ENCODE data around the gene DENND4A. TPM values are rescaled to one million over a fixed set of nuclear protein-coding genes. Genes with fewer than 3 reads are reported as not detected.
"Not testable (repeated sequence)": the region's sequence is repeated elsewhere in the genome, so short reads cannot be mapped to it uniquely, and the experiment has no call there.

Gene DENND4A
- total RNA-seq, 4 donors from 2014 or later: 7.4 to 16.4 (median 13.3) TPM

DNA sequence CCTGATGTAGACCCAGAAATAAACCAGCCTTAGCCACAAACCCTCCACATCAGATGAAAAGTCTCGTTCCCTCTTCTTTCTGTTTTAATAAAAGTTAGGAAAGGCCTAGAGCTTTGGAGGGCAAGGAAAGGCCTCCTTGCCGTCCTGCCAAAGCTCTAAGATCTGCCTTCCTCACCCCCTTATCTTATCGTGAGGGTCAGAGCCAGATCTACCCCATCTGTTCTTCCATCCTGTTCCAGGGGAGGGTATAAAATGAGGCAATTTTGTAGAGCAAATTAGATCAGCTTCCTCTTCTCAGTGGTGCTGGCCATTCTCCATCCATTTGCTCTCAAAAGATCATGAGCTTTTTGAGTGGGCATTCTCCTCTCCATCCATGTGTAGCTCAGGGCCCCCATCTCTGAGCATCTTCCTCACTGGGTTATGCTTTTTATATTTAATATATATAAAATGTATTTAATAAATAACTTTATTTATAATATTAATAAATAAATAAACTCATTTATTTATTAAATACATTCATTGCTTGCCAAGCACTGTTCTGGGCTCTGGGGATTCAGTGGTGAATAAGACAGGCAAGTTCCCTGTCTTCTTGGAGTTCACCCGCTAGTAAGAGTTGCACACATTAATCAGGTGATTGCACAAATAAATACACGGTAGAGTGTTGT lies 172.3 kb downstream of the DENND4A start:
- WGBS, 2 donors: 80 to 82% methylated on average over 5 of the region's 5 CpGs
- no peak overlapping the region for H3K4me3 ChIP-seq (ENCODE audit: low read depth, poor library complexity, severe bottlenecking)
- TF ChIP-seq CTCF (IDR thresholded peaks at IDR 0.05) (no peak), POLR2A (IDR thresholded peaks at IDR 0.05) (no peak)
- intact Hi-C loops (cut with DNase I; ENCODE audit: low total_unique reads): no loop called here
- DNase-seq (ENCODE audit: low spot score in 2 of 2): no peak

- DNase-seq (ENCODE audit: low spot score in 2 of 2): no peak
- TF ChIP-seq POLR2A (IDR thresholded peaks at IDR 0.05) (no peak), CTCF (IDR thresholded peaks at IDR 0.05) (no peak)
- WGBS, 2 donors: 74 to 78% methylated on average over 5 of the region's 5 CpGs
- intact Hi-C loops (cut with DNase I; ENCODE audit: low total_unique reads): no loop called here
- H3K4me3 ChIP-seq (ENCODE audit: low read depth, poor library complexity, severe bottlenecking): no peak overlapping the region
Measured at GRCh38 chr15:65618560-65619109, 173.5 kb downstream of the DENND4A start.

DNA sequence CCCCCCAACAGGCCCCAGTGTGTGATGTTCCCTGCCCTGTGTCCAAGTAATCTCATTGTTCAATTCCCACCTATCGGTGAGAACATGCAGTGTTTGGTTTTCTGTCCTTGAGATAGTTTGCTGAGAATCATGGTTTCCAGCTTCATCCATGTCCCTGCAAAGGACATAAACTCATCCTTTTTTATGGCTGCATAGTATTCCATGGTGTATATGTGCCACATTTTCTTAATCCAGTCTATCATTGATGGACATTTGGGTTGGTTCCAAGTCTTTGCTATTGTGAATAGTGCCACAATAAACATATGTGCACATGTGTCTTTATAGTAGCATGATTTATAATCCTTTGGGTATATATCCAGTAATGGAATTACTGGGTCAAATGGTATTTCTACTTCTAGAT lies 176.2 kb downstream of the DENND4A start:
- WGBS, 2 donors: 85 to 100% methylated on average over 1 of the region's 1 CpG
- intact Hi-C loops (cut with DNase I; ENCODE audit: low total_unique reads); H3K4me3 ChIP-seq (ENCODE audit: low read depth, poor library complexity, severe bottlenecking): not testable (repeated sequence)

GRCh38 chr15:65612949-65613744 lies 178.9 kb downstream of the DENND4A start:
- TF ChIP-seq CTCF (IDR thresholded peaks at IDR 0.05) (no peak), POLR2A (IDR thresholded peaks at IDR 0.05) (no peak)
- WGBS, 2 donors: 80 to 81% methylated on average over 6 of the region's 6 CpGs
- intact Hi-C loops (cut with DNase I; ENCODE audit: low total_unique reads): loop anchor here (1.0 kb wide), 1 partner anchor 45 kb away; no protein-coding TSS in a partner anchor
- DNase-seq (ENCODE audit: low spot score in 2 of 2): no peak
- H3K4me3 ChIP-seq (ENCODE audit: low read depth, poor library complexity, severe bottlenecking): no peak overlapping the region

More for the DNA sequence above, 176.2 kb downstream of the DENND4A start:
- DNase-seq (ENCODE audit: low spot score in 2 of 2): not testable (repeated sequence)

- 36 to 48% methylated on average over 2 of the region's 2 CpGs for WGBS, 2 donors
- H3K4me3 ChIP-seq (ENCODE audit: low read depth, poor library complexity, severe bottlenecking): no peak overlapping the region
- DNase-seq (ENCODE audit: low spot score in 2 of 2): no peak
- intact Hi-C loops (cut with DNase I; ENCODE audit: low total_unique reads): loop anchor here (1.0 kb wide), 1 partner anchor 44 kb away; no protein-coding TSS in a partner anchor
- TF ChIP-seq CTCF (IDR thresholded peaks at IDR 0.05): no peak
- no peak for TF ChIP-seq POLR2A (IDR thresholded peaks at IDR 0.05)
Measured at GRCh38 chr15:65612616-65612946, 179.5 kb downstream of the DENND4A start.

Data from lower leg skin (tissue), 4 donors.